Vagina (tissue), 2 donors: ENCODE data around the gene KRTAP29-1. TPM values are rescaled to one million over a fixed set of nuclear protein-coding genes. Genes with fewer than 3 reads are reported as not detected.
"Not testable (repeated sequence)": the region's sequence is repeated elsewhere in the genome, so short reads cannot be mapped to it uniquely, and the experiment has no call there.

Experiments
- DNase-seq, 2 donors: peaks; one replicate each; pipeline ENCODE4 v3.0.0-alpha.2; 2017; ENCODE audit errors: extremely low spot score in 2 of 2
- H3K27ac ChIP-seq: fragments of 200-600 bp; sonication (generic); one replicate; pipeline ENCODE4 v1.5.1; 2019
- H3K27me3 ChIP-seq: fragments of 200-600 bp; sonication (generic); one replicate; pipeline ENCODE4 v1.5.1; 2019
- H3K36me3 ChIP-seq, 2 donors: fragments of 200-600 bp; sonication (generic); one replicate each; pipeline ENCODE4 v1.5.1; 2017 to 2019
- H3K4me1 ChIP-seq: fragments of 200-600 bp; sonication (generic); one replicate; pipeline ENCODE4 v1.5.1; 2019
- H3K4me3 ChIP-seq, 2 donors: fragments of 200-600 bp; sonication (generic); 1 replicate in 1 of 2; 2 replicates in 1 of 2; pipeline ENCODE4 v1.5.1; 2016 to 2019
- H3K9me3 ChIP-seq: fragments of 200-600 bp; sonication (generic); one replicate; pipeline ENCODE4 v1.5.1; 2019
- POLR2A ChIP-seq, 2 donors: fragments of 450-650 bp; IDR thresholded peaks; one replicate each; pipeline ENCODE4 v1.6.1; 2017; ENCODE audit warnings: antibody characterized with exemption in 2 of 2, mild to moderate bottlenecking in 2 of 2, moderate library complexity in 2 of 2
- POLR2AphosphoS5 ChIP-seq, 2 donors: sonication (generic); formaldehyde crosslinking; IDR thresholded peaks; one replicate each; pipeline ENCODE4 v1.9.0; 2017; ENCODE audit warnings: antibody characterized with exemption in 2 of 2, mild to moderate bottlenecking in 2 of 2, low read depth in 1 of 2; ENCODE audit not compliant: insufficient read depth in 1 of 2
- intact Hi-C: fragments of 100-400 bp; cut with DNase I; formaldehyde crosslinking; loops from one replicate; pipeline ENCODE4 v1.15.1; 2023
- total RNA-seq: library from RNA; depleted of rRNA; stranded (reverse); fragments of >200 nt; gene quantifications from one replicate; pipeline ENCODE4 v1.2.3, GENCODE V29; 2016
- TF ChIP-seq, protein P1 (sequence below), 3 experiments: fragments of 450-650 bp in 2 of 3; fragments of 200-600 bp in 1 of 3; sonication (generic) in 1 of 3; IDR thresholded peaks; one replicate each; pipeline ENCODE4 v1.5.1; 2017 to 2019; ENCODE audit warnings: antibody characterized with exemption in 3 of 3, mild to moderate bottlenecking in 2 of 3, moderate library complexity in 2 of 3

The KRTAP29-1 gene
- total RNA-seq, 1 donor from 2014 or later = not detected

DNA sequence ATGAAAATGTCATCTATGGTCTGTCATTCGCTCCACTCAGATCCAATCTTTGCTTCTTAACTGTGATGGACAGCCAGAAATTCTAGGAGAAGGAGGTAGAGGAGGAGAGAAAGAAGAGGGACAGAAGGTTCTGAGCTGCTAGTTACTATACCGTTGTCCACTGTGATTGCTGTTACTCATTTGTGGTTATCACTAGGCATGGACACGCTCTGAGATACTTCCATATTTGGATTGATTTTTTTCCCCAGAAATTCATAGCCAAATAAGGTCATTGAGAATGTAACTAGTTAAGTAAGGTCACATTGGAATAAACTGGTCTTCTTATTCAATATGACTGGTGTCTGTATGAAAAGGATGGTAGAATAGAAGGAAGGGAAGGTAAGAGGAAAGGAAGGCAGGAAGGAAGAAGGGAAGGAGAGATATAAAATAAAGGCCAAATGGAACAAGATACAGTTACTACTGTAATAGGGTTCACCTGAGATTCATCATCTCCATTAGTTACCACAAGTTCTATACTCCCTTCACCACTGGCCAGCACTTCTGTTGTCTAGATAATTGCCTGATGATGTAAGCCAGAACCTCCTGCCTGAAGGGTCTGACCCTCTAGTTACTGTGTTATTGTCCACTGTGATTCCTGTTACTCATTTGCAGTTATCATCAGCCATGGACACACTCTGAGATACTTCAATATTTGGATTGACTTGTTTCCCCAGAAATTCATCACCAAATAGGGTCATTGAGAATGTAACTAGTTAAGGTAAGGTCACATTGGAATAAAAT is 24.3 kb downstream of the KRTAP29-1 start:
- Histone ChIP-seq H3K27ac (no peak overlapping the region), H3K9me3 (no peaks in the 10 kb centered on the region), H3K27me3 (no peaks in the 10 kb centered on the region), H3K4me3 (no peak overlapping the region), H3K4me1 (no peaks in the 10 kb centered on the region), H3K36me3 (no peaks in the 10 kb centered on the region)
- intact Hi-C loops = no loop called here
- no peak for DNase-seq
- no peak for TF ChIP-seq POLR2AphosphoS5 (IDR thresholded peaks at IDR 0.05; ENCODE audit: insufficient read depth in 1 of 2, low read depth in 1 of 2)
- no peak for TF ChIP-seq POLR2A (IDR thresholded peaks at IDR 0.05)
- TF ChIP-seq, protein P1, sequence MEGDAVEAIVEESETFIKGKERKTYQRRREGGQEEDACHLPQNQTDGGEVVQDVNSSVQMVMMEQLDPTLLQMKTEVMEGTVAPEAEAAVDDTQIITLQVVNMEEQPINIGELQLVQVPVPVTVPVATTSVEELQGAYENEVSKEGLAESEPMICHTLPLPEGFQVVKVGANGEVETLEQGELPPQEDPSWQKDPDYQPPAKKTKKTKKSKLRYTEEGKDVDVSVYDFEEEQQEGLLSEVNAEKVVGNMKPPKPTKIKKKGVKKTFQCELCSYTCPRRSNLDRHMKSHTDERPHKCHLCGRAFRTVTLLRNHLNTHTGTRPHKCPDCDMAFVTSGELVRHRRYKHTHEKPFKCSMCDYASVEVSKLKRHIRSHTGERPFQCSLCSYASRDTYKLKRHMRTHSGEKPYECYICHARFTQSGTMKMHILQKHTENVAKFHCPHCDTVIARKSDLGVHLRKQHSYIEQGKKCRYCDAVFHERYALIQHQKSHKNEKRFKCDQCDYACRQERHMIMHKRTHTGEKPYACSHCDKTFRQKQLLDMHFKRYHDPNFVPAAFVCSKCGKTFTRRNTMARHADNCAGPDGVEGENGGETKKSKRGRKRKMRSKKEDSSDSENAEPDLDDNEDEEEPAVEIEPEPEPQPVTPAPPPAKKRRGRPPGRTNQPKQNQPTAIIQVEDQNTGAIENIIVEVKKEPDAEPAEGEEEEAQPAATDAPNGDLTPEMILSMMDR (IDR thresholded peaks at IDR 0.05) = no peak

DNA sequence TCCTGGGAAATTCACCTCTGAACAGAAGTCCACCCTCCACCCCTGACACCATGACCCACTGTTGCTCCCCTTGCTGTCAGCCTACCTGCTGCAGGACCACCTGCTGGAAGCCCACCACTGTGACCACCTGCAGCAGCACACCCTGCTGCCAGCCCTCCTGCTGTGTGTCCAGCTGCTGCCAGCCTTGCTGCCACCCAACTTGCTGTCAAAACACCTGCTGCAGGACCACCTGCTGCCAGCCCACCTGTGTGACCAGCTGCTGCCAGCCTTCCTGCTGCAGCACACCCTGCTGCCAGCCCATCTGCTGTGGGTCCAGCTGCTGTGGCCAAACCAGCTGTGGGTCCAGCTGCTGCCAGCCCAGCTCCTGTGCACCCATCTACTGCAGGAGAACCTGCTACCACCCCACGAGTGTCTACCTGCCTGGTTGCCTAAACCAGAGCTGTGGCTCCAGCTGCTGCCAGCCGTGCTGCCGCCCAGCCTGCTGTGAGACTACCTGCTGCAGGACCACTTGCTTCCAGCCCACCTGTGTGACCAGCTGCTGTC is 26.9 kb downstream of the KRTAP29-1 start, which contains the start of gene KRTAP9-7:
Gene KRTAP9-7 (plus strand): TSS at position 51 of the 543 bp plus-strand sequence. CDS start 0 bp downstream, at position 51.
- DNase-seq, H3K9me3 ChIP-seq, H3K4me1 ChIP-seq, H3K36me3 ChIP-seq, H3K27me3 ChIP-seq, H3K4me3 ChIP-seq, H3K27ac ChIP-seq, intact Hi-C loops: not testable (repeated sequence)

DNA sequence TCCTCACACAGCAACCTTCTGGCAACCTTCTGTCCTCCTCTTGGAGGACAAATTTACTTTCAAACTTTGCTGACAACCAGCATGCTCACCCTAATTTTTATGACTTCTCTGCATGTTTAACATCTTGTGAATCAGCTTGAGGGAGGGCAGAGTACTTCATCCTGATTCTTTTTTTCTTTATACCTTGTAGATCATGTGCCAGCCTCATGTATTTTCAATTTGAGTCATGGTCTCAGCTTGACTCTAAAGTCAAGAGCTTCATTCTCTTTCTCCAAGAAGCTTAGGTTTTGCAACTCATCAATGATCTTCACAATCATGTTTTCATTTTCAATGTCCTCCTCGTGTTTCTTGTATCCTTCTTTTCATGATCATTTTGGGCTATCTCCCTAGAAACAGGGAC is 30.8 kb downstream of the KRTAP29-1 start:
- Histone ChIP-seq H3K27me3 (no peaks in the 10 kb centered on the region), H3K4me1 (no peaks in the 10 kb centered on the region), H3K4me3 (no peak overlapping the region), H3K27ac (no peak overlapping the region), H3K9me3 (no peaks in the 10 kb centered on the region), H3K36me3 (no peaks in the 10 kb centered on the region)
- TF ChIP-seq POLR2A (IDR thresholded peaks at IDR 0.05) (no peak), POLR2AphosphoS5 (IDR thresholded peaks at IDR 0.05; ENCODE audit: insufficient read depth in 1 of 2, low read depth in 1 of 2) (no peak)
- TF ChIP-seq, protein P1 (IDR thresholded peaks at IDR 0.05) = no peak
- no peak for DNase-seq
- intact Hi-C loops = no loop called here

DNA sequence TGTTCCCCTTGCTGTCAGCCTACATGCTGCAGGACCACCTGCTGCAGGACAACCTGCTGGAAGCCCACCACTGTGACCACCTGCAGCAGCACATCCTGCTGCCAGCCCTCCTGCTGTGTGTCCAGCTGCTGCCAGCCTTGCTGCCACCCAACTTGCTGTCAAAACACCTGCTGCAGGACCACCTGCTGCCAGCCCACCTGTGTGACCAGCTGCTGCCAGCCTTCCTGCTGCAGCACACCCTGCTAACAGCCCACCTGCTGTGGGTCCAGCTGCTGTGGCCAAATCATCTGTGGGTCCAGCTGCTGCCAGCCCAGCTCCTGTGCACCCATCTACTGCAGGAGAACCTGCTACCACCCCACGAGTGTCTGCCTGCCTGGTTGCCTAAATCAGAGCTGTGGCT is 31.3 kb downstream of the KRTAP29-1 start:
- H3K36me3 ChIP-seq, H3K27me3 ChIP-seq, H3K4me3 ChIP-seq, intact Hi-C loops, H3K27ac ChIP-seq, H3K4me1 ChIP-seq, H3K9me3 ChIP-seq, DNase-seq: not testable (repeated sequence)

DNA sequence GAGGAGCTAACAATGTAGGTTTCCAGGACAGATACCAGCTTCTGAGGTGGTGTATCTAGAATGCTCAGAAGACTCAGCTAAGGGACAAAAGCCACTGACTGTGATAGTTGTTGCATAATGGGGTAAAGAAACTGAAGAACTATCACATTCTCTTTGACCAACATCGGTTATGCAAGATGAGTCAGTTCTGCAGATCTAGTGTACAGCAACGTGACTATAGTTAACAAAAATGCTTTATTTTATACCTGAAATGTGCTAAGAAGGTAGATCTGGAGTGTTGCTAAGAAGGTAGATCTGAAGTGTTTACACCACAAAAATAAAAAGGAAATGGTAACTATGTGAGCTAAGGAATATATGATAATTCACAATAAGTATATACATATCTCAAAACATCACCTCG is 34.9 kb downstream of the KRTAP29-1 start:
- intact Hi-C loops = no loop called here
- DNase-seq = no peak

More for the DNA sequence above, 34.9 kb downstream of the KRTAP29-1 start:
- no peak overlapping the region for H3K27ac ChIP-seq
- H3K4me3 ChIP-seq = no peak overlapping the region
- no peaks in the 10 kb centered on the region for H3K36me3 ChIP-seq
- TF ChIP-seq, protein P1 (IDR thresholded peaks at IDR 0.05) = no peak
- TF ChIP-seq POLR2AphosphoS5 (IDR thresholded peaks at IDR 0.05; ENCODE audit: insufficient read depth in 1 of 2, low read depth in 1 of 2) (no peak), POLR2A (IDR thresholded peaks at IDR 0.05) (no peak)
- H3K27me3 ChIP-seq = no peaks in the 10 kb centered on the region
- H3K9me3 ChIP-seq = no peaks in the 10 kb centered on the region
- H3K4me1 ChIP-seq = no peaks in the 10 kb centered on the region
